ENCODE measurements around the gene CAPN11. TPM values are rescaled to one million over a fixed set of nuclear protein-coding genes. Genes with fewer than 3 reads are reported as not detected.

The CAPN11 gene
- total and polyA plus RNA-seq, 9 of the 15 experiments (the other 6 are each of a cell fraction or from before 2014, with no cell fraction given) = 0.03 to 0.61 (median 0.17) TPM; not detected in 1

GRCh38 chr6:44133003-44133931 lies 25.4 kb upstream of the CAPN11 start (continued):
- TF ChIP-seq ZBTB11 (CRISPR knock-in tag; IDR thresholded peaks at IDR 0.05) = 0 out of 6 replicates have a peak, but pooled peaks of 1 of the 3 experiments have one; percentile 21
- no peak for TF ChIP-seq ATF1 (CRISPR knock-in tag; IDR thresholded peaks at IDR 0.05)
- TF ChIP-seq ATF1 (tag; IDR thresholded peaks at IDR 0.05) = no peak; the same call in 1 of the 2 replicates
- no peak for TF ChIP-seq TEAD1 (CRISPR knock-in tag; IDR thresholded peaks at IDR 0.05)
- TF ChIP-seq THAP12 (CRISPR knock-in tag; IDR thresholded peaks at IDR 0.05) = 0 out of 2 replicates have a peak, but pooled peaks have one; percentile 14
- TF ChIP-seq SIN3A (IDR thresholded peaks at IDR 0.05; ENCODE audit: borderline replicate concordance in 2 of 2, control insufficient read depth in 1 of 2, low read depth in 2 of 2, low read length in 2 of 2) = no peak
- TF ChIP-seq TGIF2 (CRISPR knock-in tag; IDR thresholded peaks at IDR 0.05) = no peak
- TF ChIP-seq MTA3 (IDR thresholded peaks at IDR 0.05; ENCODE audit: borderline replicate concordance) = 0 out of 2 replicates have a peak, but pooled peaks have one; percentile 33
- TF ChIP-seq ZNF143 (CRISPR knock-in tag; IDR thresholded peaks at IDR 0.05) = peak; percentile 84
- no peak for TF ChIP-seq MTA2 (IDR thresholded peaks at IDR 0.05; ENCODE audit: low read depth)
- peak; percentile 57; the same call in 1 of the 2 replicates for TF ChIP-seq ZBTB26 (CRISPR knock-in tag; IDR thresholded peaks at IDR 0.05)
- TF ChIP-seq SMARCA4 (IDR thresholded peaks at IDR 0.05) = 0 out of 2 replicates have a peak, but pooled peaks have one; percentile 8
- 0 out of 2 replicates have a peak, but pooled peaks have one; percentile 42 for TF ChIP-seq CREM (IDR thresholded peaks at IDR 0.05; ENCODE audit: low read depth)
- peak; percentile 37 for TF ChIP-seq RBBP5 (IDR thresholded peaks at IDR 0.05; ENCODE audit: borderline replicate concordance, insufficient read depth, low read length, poor library complexity, severe bottlenecking)
- no peak for TF ChIP-seq ZNF134 (CRISPR knock-in tag; conservative IDR thresholded peaks at IDR 0.05)

Measured in K562 (cell line).